HTR-8/SVneo (cell line): ENCODE data around the gene XRN2.
"Not testable (repeated sequence)": the region's sequence is repeated elsewhere in the genome, so short reads cannot be mapped to it uniquely, and the experiment has no call there.

ENCODE experiments used
- DNase-seq: peaks from one replicate; pipeline ENCODE4 v3.0.0; 2011; ENCODE audit warnings: low spot score, mixed read lengths; ENCODE audit not compliant: insufficient read length
- FAIRE-seq: peaks from 2 replicates; lab custom pipeline; 2011; peaks lifted over from hg19 to GRCh38; lab: Jason Lieb, UNC

Gene XRN2

DNA sequence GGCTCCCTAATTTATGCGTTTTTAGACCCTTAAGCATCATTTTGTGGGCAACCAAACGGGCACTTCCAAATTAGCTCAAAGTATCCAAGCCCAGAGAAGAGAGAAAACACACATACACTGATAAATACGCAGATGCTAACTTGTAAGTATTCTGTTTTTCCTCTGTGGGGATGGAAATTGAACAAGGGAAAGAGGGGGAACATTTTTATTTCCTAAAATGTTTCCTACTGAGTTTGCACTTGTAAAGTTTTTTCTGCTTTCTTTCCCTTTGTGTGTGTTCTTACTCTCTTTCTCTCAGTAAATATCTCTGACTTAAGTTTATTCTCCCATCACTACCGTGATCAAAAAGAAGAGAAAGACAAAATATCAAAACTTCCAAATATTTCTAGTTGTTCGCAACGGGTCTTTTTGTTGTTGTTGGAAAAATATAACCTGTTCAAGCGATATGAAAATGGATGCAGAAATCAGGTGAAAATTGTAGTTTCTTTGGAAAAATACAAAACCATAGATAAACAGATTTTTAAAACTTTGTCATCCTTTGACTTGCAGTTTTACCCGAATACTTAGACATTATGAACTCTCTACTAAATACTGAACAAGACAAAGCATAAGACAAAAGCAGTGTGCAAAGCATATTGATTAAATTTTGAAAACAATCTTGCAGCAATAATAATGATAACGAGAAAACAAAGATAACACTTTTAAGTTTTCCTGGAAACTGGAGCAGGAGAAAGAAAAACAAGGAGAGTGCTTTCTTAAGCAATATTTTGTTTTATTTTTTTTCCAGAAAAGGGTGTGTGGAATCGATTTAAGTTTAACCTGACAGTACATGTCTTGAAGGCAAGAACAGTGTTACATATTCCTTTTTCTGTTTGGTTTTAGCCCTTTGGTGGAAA lies 95.2 kb downstream of the XRN2 start:
- DNase-seq (no peak), FAIRE-seq (no peak)

DNA sequence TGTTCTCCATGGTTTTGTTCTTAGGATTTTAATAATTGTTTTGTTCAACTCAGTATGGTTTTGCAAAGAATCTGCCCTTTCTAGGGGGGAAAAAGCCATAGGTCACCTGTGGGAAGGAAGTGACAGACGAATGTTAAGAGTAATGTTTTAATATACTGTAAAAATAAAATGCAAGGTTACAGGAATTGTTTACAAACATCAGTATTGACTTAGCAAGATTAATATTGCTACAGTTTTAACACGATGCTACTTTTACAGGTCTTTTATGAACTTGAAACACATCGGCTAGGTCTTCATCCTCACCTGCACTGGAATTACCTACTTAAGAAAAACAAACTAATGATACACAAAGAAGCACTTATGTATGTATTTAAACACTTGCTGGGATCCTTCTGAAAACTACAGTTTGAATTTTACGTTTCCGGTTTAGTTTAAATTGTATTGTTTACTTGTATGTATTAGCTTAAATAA lies 95.9 kb downstream of the XRN2 start:
- DNase-seq (no peak), FAIRE-seq (no peak)

GRCh38 chr20:21411725-21412124 lies 108.6 kb downstream of the XRN2 start:
- no peak for FAIRE-seq
- DNase-seq = no peak

GRCh38 chr20:21413996-21414395 lies 110.9 kb downstream of the XRN2 start:
- FAIRE-seq, DNase-seq: not testable (repeated sequence)

DNA sequence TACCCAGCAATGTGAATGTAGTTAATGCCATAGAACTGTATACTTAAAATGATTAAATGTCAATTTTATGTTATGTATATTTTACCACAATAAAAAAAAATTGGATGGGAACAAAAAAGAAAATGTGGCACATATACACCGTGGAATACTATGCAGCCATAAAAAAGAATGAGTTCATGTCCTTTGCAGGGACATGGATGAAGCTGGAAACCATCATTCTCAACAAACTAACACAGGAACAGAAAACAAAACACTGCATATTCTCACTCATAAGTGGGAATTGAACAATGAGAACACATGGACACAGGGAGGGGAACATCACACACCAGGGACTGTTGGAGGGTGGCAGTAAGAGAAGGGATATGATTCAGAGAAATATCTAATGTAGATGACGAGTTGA lies 116.0 kb downstream of the XRN2 start:
- DNase-seq, FAIRE-seq: not testable (repeated sequence)

DNA sequence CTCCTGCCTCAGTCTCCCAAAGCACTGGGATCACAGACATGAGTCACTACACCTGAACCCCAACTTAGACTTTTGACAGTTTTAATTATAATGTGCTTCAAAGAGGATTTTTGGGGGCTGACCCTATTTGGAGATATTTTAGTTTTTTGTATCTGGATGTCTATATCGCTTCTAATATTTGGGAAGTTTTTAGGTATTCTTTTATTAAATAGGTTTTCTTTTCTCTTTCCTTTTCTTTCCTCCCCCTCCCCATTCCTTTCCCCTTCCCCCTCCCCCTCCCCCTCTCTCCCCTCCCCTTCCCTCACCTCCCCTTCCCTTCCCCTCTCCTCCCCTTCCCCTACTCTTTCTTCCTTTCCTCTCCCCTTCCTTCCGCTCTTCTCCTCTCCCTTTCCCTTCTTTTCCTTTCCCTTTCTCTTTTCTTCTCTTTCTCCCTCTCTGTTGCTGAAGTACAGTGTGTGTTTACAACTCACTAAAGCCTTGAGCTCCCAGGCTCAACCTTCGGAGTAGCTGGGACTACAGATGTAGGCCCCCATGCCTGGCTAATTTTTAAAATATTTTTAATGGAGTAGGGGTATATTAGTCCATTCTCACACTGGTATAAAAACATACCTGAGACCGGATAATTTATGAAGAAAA lies 118.6 kb downstream of the XRN2 start:
- no peak for FAIRE-seq
- DNase-seq = no peak

DNA sequence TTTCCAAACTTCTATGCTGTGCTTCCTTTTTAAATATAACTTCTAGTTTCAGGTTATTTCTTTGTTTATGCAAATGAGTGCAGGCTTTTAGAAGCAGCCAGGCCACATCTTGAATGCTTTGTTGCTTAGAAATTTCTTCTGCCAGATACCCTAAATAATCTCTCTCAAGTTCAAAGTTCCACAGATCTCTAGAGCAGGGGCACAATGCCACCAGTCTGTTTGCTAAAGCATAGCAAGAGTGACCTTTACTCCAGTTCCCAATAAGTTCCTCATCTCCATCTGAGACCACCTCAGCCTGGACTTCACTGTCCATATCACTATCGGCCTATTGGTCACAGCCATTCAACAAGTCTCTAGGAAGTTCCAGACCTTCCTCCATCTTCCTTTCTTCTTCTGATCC lies 120.6 kb downstream of the XRN2 start:
- not testable (repeated sequence) for DNase-seq, FAIRE-seq

DNA sequence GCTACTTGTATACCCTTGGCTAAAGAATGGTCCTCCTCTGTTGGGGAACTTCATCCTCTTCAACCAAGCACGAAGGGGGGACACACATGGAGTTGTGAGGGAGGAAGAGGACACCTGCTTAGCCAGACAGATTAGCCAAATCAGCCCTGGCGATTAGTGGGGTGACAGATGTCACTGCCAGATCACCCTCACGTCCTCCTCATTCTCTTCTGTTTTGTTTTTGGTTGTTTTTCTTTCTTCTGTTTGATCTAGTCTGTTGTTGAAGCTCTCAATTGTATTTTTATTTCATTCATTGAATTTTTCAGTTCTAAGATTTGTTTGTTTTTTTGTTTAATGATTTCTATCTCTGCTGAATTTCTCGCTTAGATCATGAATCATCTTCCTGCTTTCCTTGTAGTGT lies 121.7 kb downstream of the XRN2 start:
- DNase-seq = no peak
- no peak for FAIRE-seq

GRCh38 chr20:21430020-21430419 lies 126.9 kb downstream of the XRN2 start:
- DNase-seq (no peak), FAIRE-seq (no peak)

DNA sequence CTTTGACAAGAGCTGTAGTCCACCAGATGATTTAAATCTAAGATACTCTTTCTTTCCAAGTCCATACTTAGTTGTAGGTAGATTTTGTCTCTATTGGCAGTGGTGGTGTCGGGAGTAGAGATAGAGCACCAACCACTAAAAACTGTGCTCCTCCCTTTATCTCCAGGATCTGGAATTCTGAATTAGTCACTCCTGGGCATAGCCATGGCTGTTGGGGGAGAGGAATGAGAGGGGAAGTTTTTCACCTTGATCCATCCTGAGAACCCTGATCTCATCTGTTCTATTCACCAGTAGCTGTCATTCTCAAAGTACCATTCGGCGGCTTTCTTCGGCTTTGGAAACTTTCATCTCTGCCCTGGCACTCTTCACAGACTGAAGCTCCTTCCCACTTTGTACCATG lies 129.8 kb downstream of the XRN2 start:
- no peak for FAIRE-seq

DNA sequence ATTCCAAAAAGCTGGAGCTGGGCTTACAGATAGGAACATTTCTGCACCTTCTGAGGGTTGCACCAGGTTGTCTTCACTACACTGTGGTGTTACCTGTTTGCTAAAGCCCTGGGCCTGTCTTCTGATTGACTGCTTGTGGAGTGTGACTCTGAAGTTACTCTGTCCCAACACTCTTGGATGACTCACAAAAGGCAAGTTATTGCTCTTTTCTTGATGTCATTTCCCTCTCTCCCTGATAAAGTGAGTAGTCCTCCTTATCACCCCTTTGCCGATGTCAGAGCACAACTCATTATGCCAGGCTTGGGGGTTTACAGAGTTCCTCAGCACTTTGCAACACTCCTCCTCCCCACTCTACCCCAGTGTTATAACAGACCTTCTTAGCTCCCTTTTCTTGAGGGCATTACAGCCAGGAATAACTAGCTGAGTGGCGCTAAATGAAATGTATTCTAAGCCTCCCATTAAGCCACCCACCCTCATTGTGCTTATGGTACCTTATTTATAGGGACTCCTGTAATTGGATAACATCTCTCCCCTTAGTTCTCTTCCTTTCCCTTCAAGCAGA lies 130.3 kb downstream of the XRN2 start:
- DNase-seq (no peak), FAIRE-seq (no peak)

More for the DNA sequence above, 129.8 kb downstream of the XRN2 start:
- no peak for DNase-seq

GRCh38 chr20:21435576-21435975 lies 132.4 kb downstream of the XRN2 start:
- DNase-seq = no peak
- FAIRE-seq = no peak

DNA sequence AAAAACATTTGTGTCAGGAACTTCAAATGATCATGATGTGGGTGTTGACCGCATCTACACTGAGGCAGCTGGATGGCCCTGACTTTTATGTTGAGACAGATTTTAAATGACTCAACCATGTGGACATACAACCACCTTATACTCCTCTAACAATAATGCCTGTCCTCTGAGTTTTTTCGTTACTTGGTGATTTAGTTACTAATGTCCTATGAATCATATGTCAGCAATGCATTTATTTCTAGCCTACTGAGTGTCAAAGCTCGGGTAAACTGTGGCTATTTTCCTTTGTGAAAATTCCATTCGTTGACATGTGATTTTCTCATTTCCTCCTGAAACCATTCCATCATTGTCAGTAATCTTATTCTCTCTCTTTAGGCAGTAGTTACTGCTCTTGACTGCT lies 133.1 kb downstream of the XRN2 start:
- FAIRE-seq (peak; percentile 54), DNase-seq (peak; percentile 63)

GRCh38 chr20:21437248-21437647 lies 134.1 kb downstream of the XRN2 start:
- no peak for FAIRE-seq

GRCh38 chr20:21437816-21438215 lies 134.7 kb downstream of the XRN2 start:
- FAIRE-seq (no peak), DNase-seq (no peak)

More at GRCh38 chr20:21437248-21437647, 134.1 kb downstream of the XRN2 start:
- no peak for DNase-seq
